PC-9 (cell line): Measurements from ENCODE around the gene CHCHD2.

ENCODE experiments used
- EZH2 ChIP-seq: fragments of 200-600 bp; sonication (generic); IDR thresholded peaks from 2 replicates; pipeline ENCODE4 v1.8.0; 2017; ENCODE audit warnings: antibody characterized with exemption, low read depth
- TF ChIP-seq, protein P1 (sequence below): fragments of 200-600 bp; sonication (generic); conservative IDR thresholded peaks from 2 replicates; pipeline ENCODE4 v1.6.1; 2017; ENCODE audit warnings: mixed run types, antibody characterized with exemption, mild to moderate bottlenecking, moderate library complexity

DNA sequence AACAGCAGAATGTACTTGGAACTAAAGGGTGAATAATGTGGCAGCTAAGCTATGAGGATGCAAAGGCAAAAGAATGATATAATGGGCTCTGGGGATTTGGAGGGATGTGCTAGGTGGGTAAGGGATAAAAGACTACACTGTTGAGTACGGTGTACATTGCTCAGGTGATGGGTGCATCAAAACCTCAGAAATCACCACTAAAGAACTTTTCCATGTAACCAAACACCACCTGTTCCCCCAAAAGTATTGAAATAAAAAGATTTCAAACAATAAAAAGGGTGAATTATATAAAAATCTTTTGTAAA is 1.6 kb upstream of the CHCHD2 start:
- no peak for TF ChIP-seq EZH2
- TF ChIP-seq, protein P1, sequence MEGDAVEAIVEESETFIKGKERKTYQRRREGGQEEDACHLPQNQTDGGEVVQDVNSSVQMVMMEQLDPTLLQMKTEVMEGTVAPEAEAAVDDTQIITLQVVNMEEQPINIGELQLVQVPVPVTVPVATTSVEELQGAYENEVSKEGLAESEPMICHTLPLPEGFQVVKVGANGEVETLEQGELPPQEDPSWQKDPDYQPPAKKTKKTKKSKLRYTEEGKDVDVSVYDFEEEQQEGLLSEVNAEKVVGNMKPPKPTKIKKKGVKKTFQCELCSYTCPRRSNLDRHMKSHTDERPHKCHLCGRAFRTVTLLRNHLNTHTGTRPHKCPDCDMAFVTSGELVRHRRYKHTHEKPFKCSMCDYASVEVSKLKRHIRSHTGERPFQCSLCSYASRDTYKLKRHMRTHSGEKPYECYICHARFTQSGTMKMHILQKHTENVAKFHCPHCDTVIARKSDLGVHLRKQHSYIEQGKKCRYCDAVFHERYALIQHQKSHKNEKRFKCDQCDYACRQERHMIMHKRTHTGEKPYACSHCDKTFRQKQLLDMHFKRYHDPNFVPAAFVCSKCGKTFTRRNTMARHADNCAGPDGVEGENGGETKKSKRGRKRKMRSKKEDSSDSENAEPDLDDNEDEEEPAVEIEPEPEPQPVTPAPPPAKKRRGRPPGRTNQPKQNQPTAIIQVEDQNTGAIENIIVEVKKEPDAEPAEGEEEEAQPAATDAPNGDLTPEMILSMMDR: no peak
